Keratinocyte (primary cell): ENCODE data around the gene SH3RF2.

ENCODE experiments used
- EZH2 ChIP-seq: IDR thresholded peaks from one replicate; pipeline ENCODE4 v1.6.1; 2012; ENCODE audit warnings: inconsistent platforms, mild to moderate bottlenecking, low read length, moderate library complexity
- TF ChIP-seq, protein P1 (sequence below), 3 experiments: IDR thresholded peaks in 1 of 3; conservative IDR thresholded peaks in 1 of 3; optimal IDR thresholded peaks in 1 of 3; 2 replicates in 2 of 3; 3 replicates in 1 of 3; pipeline versions ENCODE3 to v1.5.1; 2011; ENCODE audit warnings: low read length in 3 of 3, mild to moderate bottlenecking in 3 of 3, moderate library complexity in 2 of 3, control low read depth in 1 of 3, inconsistent platforms in 1 of 3; ENCODE audit not compliant: insufficient read depth in 2 of 3; ENCODE audit errors: extremely low read depth in 1 of 3

DNA sequence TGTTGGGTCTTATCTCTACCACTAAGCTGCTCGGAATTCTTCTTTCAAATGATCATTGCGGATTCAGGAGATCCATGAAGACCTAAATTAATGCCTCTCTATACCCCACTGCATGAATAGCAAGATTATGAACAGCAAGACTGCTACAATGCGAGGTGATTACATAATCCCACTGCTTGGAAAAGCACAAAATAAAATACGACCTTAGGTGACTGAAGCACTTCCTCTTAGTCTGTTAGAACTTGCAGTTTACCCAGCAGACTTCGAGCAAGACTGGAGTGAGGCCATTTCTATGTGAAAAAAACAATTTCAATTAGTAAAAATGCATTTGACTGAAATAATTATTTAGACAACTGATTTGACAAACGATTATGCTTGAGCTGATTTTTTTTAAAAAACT lies 59.8 kb downstream of the SH3RF2 start:
- TF ChIP-seq, protein P1, sequence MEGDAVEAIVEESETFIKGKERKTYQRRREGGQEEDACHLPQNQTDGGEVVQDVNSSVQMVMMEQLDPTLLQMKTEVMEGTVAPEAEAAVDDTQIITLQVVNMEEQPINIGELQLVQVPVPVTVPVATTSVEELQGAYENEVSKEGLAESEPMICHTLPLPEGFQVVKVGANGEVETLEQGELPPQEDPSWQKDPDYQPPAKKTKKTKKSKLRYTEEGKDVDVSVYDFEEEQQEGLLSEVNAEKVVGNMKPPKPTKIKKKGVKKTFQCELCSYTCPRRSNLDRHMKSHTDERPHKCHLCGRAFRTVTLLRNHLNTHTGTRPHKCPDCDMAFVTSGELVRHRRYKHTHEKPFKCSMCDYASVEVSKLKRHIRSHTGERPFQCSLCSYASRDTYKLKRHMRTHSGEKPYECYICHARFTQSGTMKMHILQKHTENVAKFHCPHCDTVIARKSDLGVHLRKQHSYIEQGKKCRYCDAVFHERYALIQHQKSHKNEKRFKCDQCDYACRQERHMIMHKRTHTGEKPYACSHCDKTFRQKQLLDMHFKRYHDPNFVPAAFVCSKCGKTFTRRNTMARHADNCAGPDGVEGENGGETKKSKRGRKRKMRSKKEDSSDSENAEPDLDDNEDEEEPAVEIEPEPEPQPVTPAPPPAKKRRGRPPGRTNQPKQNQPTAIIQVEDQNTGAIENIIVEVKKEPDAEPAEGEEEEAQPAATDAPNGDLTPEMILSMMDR (optimal IDR thresholded peaks at IDR 0.05 in 1 of 3, IDR thresholded peaks at IDR 0.05 in 1 of 3, conservative IDR thresholded peaks at IDR 0.05 in 1 of 3; ENCODE audit: extremely low read depth in 1 of 3, insufficient read depth in 2 of 3, low read length in 3 of 3): no peak
- TF ChIP-seq EZH2: no peak
